ENCODE measurements around the gene TIAL1.

Gene TIAL1

GRCh38 chr10:119523895-119524719 is 72.7 kb downstream of the TIAL1 start:
- DNase-seq (ENCODE audit: insufficient read length, low spot score) (no peak), FAIRE-seq (no peak)
- no peak for TF ChIP-seq POLR2A (IDR thresholded peaks at IDR 0.05; ENCODE audit: low read depth, low read length)
